ENCODE measurements around the gene FBXW8.

Gene FBXW8

GRCh38 chr12:117002051-117002817, 91.5 kb downstream of the FBXW8 start:
- DNase-seq, result no peak

- no peak for DNase-seq
Measured at GRCh38 chr12:117003883-117004404, 93.2 kb downstream of the FBXW8 start.

- DNase-seq, result no peak
Measured at GRCh38 chr12:117005417-117006046, 94.8 kb downstream of the FBXW8 start.

- no peak for DNase-seq
Measured at GRCh38 chr12:117006333-117006732, 95.6 kb downstream of the FBXW8 start.

- no peak for DNase-seq
Measured at GRCh38 chr12:117007577-117007976, 96.8 kb downstream of the FBXW8 start.

- DNase-seq, result no peak
Measured at GRCh38 chr12:117009759-117010158, 99.0 kb downstream of the FBXW8 start.

- no peak for DNase-seq
Measured at GRCh38 chr12:117010693-117011451, 100.1 kb downstream of the FBXW8 start.

- DNase-seq, result no peak
Measured at GRCh38 chr12:117011988-117012805, 101.4 kb downstream of the FBXW8 start.

GRCh38 chr12:117013726-117014125, 103.0 kb downstream of the FBXW8 start:
- DNase-seq, result no peak

GRCh38 chr12:117014342-117014887, 103.7 kb downstream of the FBXW8 start:
- DNase-seq, result no peak

GRCh38 chr12:117015811-117016210, 105.1 kb downstream of the FBXW8 start:
- DNase-seq, result no peak

- no peak for DNase-seq
Measured at GRCh38 chr12:117017807-117018206, 107.1 kb downstream of the FBXW8 start.

- DNase-seq, result no peak
Measured at GRCh38 chr12:117018276-117018675, 107.5 kb downstream of the FBXW8 start.

GRCh38 chr12:117018685-117019084, 107.9 kb downstream of the FBXW8 start:
- DNase-seq, result no peak

- DNase-seq, result no peak
Measured at GRCh38 chr12:117019866-117020265, 109.1 kb downstream of the FBXW8 start.

GRCh38 chr12:117020536-117021220, 109.9 kb downstream of the FBXW8 start:
- DNase-seq, result no peak

- DNase-seq, result no peak
Measured at GRCh38 chr12:117022465-117022864, 111.7 kb downstream of the FBXW8 start.

GRCh38 chr12:117023998-117024960, 113.5 kb downstream of the FBXW8 start:
- no peak for DNase-seq

GRCh38 chr12:117024961-117025480, 114.3 kb downstream of the FBXW8 start:
- DNase-seq, result no peak

GRCh38 chr12:117025481-117026151, 114.9 kb downstream of the FBXW8 start:
- peak; percentile 10 to 35 for DNase-seq
